Smooth muscle cell (in vitro differentiated cells): Measurements from ENCODE around the gene THSD7A. TPM values are rescaled to one million over a fixed set of nuclear protein-coding genes. Genes with fewer than 3 reads are reported as not detected.

ENCODE experiments used
- DNase-seq: peaks from one replicate; lab custom pipeline; 2025; ENCODE audit not compliant: unreplicated experiment; lab: John Stamatoyannopoulos, UW
- H2AFZ ChIP-seq: fragments of 200-600 bp; sonication (generic); 2 replicates; pipeline ENCODE4 v1.6.0; 2016; ENCODE audit warnings: antibody characterized with exemption, low read depth, mild to moderate bottlenecking
- H3F3A ChIP-seq: fragments of 200-600 bp; sonication (generic); 2 replicates; pipeline ENCODE4 v1.6.0; 2017; ENCODE audit warnings: antibody characterized with exemption, low read depth
- H3K27ac ChIP-seq: fragments of 200-600 bp; sonication (generic); 2 replicates; pipeline ENCODE4 v1.5.1; 2016; ENCODE audit warnings: low read depth, mild to moderate bottlenecking
- H3K27me3 ChIP-seq: fragments of 200-600 bp; sonication (generic); 2 replicates; pipeline ENCODE4 v1.6.1; 2016; ENCODE audit warnings: low read depth, mild to moderate bottlenecking
- H3K36me3 ChIP-seq: fragments of 200-600 bp; sonication (generic); 2 replicates; pipeline ENCODE4 v1.5.1; 2016; ENCODE audit warnings: low read depth
- H3K4me1 ChIP-seq: fragments of 200-600 bp; sonication (generic); 2 replicates; pipeline ENCODE4 v1.5.1; 2016; ENCODE audit warnings: low read depth
- H3K4me2 ChIP-seq: fragments of 200-600 bp; sonication (generic); 2 replicates; pipeline ENCODE4 v1.6.0; 2016; ENCODE audit warnings: mild to moderate bottlenecking
- H3K4me3 ChIP-seq: fragments of 200-600 bp; sonication (generic); 2 replicates; pipeline ENCODE4 v1.5.1; 2016; ENCODE audit warnings: mild to moderate bottlenecking
- H3K79me2 ChIP-seq: fragments of 200-600 bp; sonication (generic); 2 replicates; pipeline ENCODE4 v1.6.0; 2016; ENCODE audit warnings: low read depth, mild to moderate bottlenecking
- H3K9ac ChIP-seq: fragments of 200-600 bp; sonication (generic); 2 replicates; pipeline ENCODE4 v1.6.0; 2016; ENCODE audit warnings: low read depth
- H3K9me3 ChIP-seq: fragments of 200-600 bp; sonication (generic); replicated peaks from 2 replicates; pipeline ENCODE4 v1.5.1; 2016; ENCODE audit warnings: low read depth
- H4K20me1 ChIP-seq: fragments of 200-600 bp; sonication (generic); 2 replicates; pipeline ENCODE4 v1.6.0; 2016; ENCODE audit warnings: low read depth
- CTCF ChIP-seq: fragments of 200-600 bp; sonication (generic); IDR thresholded peaks from 2 replicates; pipeline ENCODE4 v1.5.1; 2017; ENCODE audit warnings: borderline replicate concordance, mild to moderate bottlenecking, antibody characterized with exemption; ENCODE audit not compliant: insufficient read depth, poor library complexity, severe bottlenecking
- WGBS: methylation state at CpG from one replicate; pipeline ENCODE4 v1.1.7; 2016; ENCODE audit warnings: low lambda C conversion rate; 5-methylcytosine and 5-hydroxymethylcytosine counted together
- polyA plus RNA-seq: library from polyadenylated mRNA; unstranded; fragments of >200 nt; fragmentation: Nextera tagmentation; extraction: Ambion mirVana; gene quantifications from 2 replicates; pipeline ENCODE4 v1.2.1, GENCODE V29; 2016
- total RNA-seq: library from RNA; depleted of rRNA; stranded (reverse); fragments of >200 nt; gene quantifications from 2 replicates; pipeline ENCODE4 v1.2.3, GENCODE V29; 2014

The THSD7A gene
- total and polyA plus RNA-seq, 2 experiments from 2014 or later = 1.7 to 2.7 TPM

GRCh38 chr7:11474902-11475585, 357.0 kb downstream of the THSD7A start:
- DNase-seq = no peak
- Histone ChIP-seq H3F3A (no peaks in the 10 kb centered on the region), H3K36me3 (no peaks in the 10 kb centered on the region), H4K20me1 (no peaks in the 10 kb centered on the region), H2AFZ (no peak overlapping the region), H3K9me3 (no peaks in the 10 kb centered on the region), H3K27ac (no peak overlapping the region), H3K9ac (no peak overlapping the region), H3K4me3 (no peak overlapping the region), H3K27me3 (no peaks in the 10 kb centered on the region), H3K4me1 (no peaks in the 10 kb centered on the region), H3K79me2 (no peaks in the 10 kb centered on the region), H3K4me2 (no peak overlapping the region)
- TF ChIP-seq CTCF = no peak
- WGBS = 93% methylated on average over 6 of the region's 6 CpGs

- Histone ChIP-seq H3K9ac (no peak overlapping the region), H3K36me3 (no peaks in the 10 kb centered on the region), H2AFZ (no peak overlapping the region), H3K4me3 (no peak overlapping the region), H3F3A (no peaks in the 10 kb centered on the region), H3K9me3 (no peaks in the 10 kb centered on the region), H3K27me3 (no peaks in the 10 kb centered on the region), H3K4me1 (no peaks in the 10 kb centered on the region), H3K27ac (no peak overlapping the region), H3K4me2 (no peak overlapping the region), H3K79me2 (no peaks in the 10 kb centered on the region), H4K20me1 (no peaks in the 10 kb centered on the region)
- DNase-seq = no peak
- 96% methylated on average over 8 of the region's 8 CpGs for WGBS
- no peak for TF ChIP-seq CTCF
Observed at GRCh38 chr7:11473807-11474424, 358.1 kb downstream of the THSD7A start.

- no peak for DNase-seq
- H4K20me1 ChIP-seq = no peaks in the 10 kb centered on the region
- H3F3A ChIP-seq = no peaks in the 10 kb centered on the region
- H3K27me3 ChIP-seq = no peaks in the 10 kb centered on the region
- no peak for TF ChIP-seq CTCF
- no peaks in the 10 kb centered on the region for H3K79me2 ChIP-seq
- WGBS = 89% methylated on average over 2 of the region's 2 CpGs
- no peak overlapping the region for H3K4me2 ChIP-seq
- H3K4me3 ChIP-seq = no peak overlapping the region
- H3K36me3 ChIP-seq = no peaks in the 10 kb centered on the region
- no peak overlapping the region for H3K9ac ChIP-seq
- no peak overlapping the region for H3K27ac ChIP-seq
- H3K9me3 ChIP-seq = no peaks in the 10 kb centered on the region
- H2AFZ ChIP-seq = no peak overlapping the region
- H3K4me1 ChIP-seq = no peaks in the 10 kb centered on the region
Observed at GRCh38 chr7:11473220-11473619, 358.8 kb downstream of the THSD7A start.

GRCh38 chr7:11472646-11473045, 359.4 kb downstream of the THSD7A start:
- H3K4me1 ChIP-seq = no peaks in the 10 kb centered on the region
- DNase-seq = no peak
- H3K36me3 ChIP-seq = no peaks in the 10 kb centered on the region
- WGBS = 83% methylated on average over 4 of the region's 4 CpGs
- no peak overlapping the region for H3K4me3 ChIP-seq
- H3K27me3 ChIP-seq = no peaks in the 10 kb centered on the region
- H3K9ac ChIP-seq = no peak overlapping the region
- no peaks in the 10 kb centered on the region for H3F3A ChIP-seq
- H3K79me2 ChIP-seq = no peaks in the 10 kb centered on the region
- H3K4me2 ChIP-seq = no peak overlapping the region
- no peaks in the 10 kb centered on the region for H4K20me1 ChIP-seq
- no peak overlapping the region for H2AFZ ChIP-seq
- no peak for TF ChIP-seq CTCF
- no peak overlapping the region for H3K27ac ChIP-seq
- no peaks in the 10 kb centered on the region for H3K9me3 ChIP-seq
